ENCODE data around the gene EXOC3. TPM values are rescaled to one million over a fixed set of nuclear protein-coding genes. Genes with fewer than 3 reads are reported as not detected.
"Not testable (repeated sequence)": the region's sequence is repeated elsewhere in the genome, so short reads cannot be mapped to it uniquely, and the experiment has no call there.

Gene EXOC3
- total RNA-seq, 1 donor from 2014 or later = 28.6 TPM

GRCh38 chr5:407051-407450 lies 35.9 kb upstream of the EXOC3 start:
- DNase-seq (ENCODE audit: low read depth in 2 of 2) = peak in 1 of 2 donors; percentile 75

- no peak for DNase-seq (ENCODE audit: low read depth in 2 of 2)
These were observed 35.1 kb upstream of the EXOC3 start for GRCh38 chr5:407801-408268.

- DNase-seq (ENCODE audit: low read depth in 2 of 2) = no peak
These were observed 32.0 kb upstream of the EXOC3 start for GRCh38 chr5:410911-411517.

- DNase-seq (ENCODE audit: low read depth in 2 of 2) = no peak
These were observed 31.2 kb upstream of the EXOC3 start for GRCh38 chr5:411728-412127.

GRCh38 chr5:414991-415927 lies 27.7 kb upstream of the EXOC3 start:
- not testable (repeated sequence) for DNase-seq (ENCODE audit: low read depth in 2 of 2)

GRCh38 chr5:415928-416635 lies 26.9 kb upstream of the EXOC3 start:
- DNase-seq (ENCODE audit: low read depth in 2 of 2) = no peak

- no peak for DNase-seq (ENCODE audit: low read depth in 2 of 2)
These were observed 26.4 kb upstream of the EXOC3 start for GRCh38 chr5:416636-416960.

- no peak for DNase-seq (ENCODE audit: low read depth in 2 of 2)
These were observed 25.4 kb upstream of the EXOC3 start for GRCh38 chr5:417301-418161.

GRCh38 chr5:418162-419121 lies 24.5 kb upstream of the EXOC3 start:
- no peak for DNase-seq (ENCODE audit: low read depth in 2 of 2)

- DNase-seq (ENCODE audit: low read depth in 2 of 2) = no peak
These were observed 23.0 kb upstream of the EXOC3 start for GRCh38 chr5:419970-420369.

GRCh38 chr5:420632-421286 lies 22.2 kb upstream of the EXOC3 start:
- DNase-seq (ENCODE audit: low read depth in 2 of 2) = no peak

GRCh38 chr5:421287-421880 lies 21.6 kb upstream of the EXOC3 start:
- no peak for DNase-seq (ENCODE audit: low read depth in 2 of 2)

GRCh38 chr5:421901-422300 lies 21.1 kb upstream of the EXOC3 start:
- DNase-seq (ENCODE audit: low read depth in 2 of 2) = no peak

- DNase-seq (ENCODE audit: low read depth in 2 of 2) = no peak
These were observed 20.4 kb upstream of the EXOC3 start for GRCh38 chr5:422323-423232.

- no peak for DNase-seq (ENCODE audit: low read depth in 2 of 2)
These were observed 19.8 kb upstream of the EXOC3 start for GRCh38 chr5:423233-423565.

- no peak for DNase-seq (ENCODE audit: low read depth in 2 of 2)
These were observed 19.2 kb upstream of the EXOC3 start for GRCh38 chr5:423626-424261.

GRCh38 chr5:424301-425110 lies 18.5 kb upstream of the EXOC3 start:
- no peak for DNase-seq (ENCODE audit: low read depth in 2 of 2)

All from dermis microvascular lymphatic vessel endothelial cell (primary cell).